22Rv1 (cell line): ENCODE data around the gene CIB4.

Experiments
- CTCF ChIP-seq: fragments of 450-650 bp; IDR thresholded peaks from 2 replicates; pipeline ENCODE4 v1.5.1; 2017; ENCODE audit warnings: mild to moderate bottlenecking
- ZFX ChIP-seq: fragments of 450-650 bp; IDR thresholded peaks from 2 replicates; pipeline ENCODE4 v1.6.1; 2017; ENCODE audit warnings: antibody characterized with exemption, borderline replicate concordance

- TF ChIP-seq CTCF: no peak
- TF ChIP-seq ZFX: no peak
Observed at GRCh38 chr2:26653207-26654060, 12.3 kb upstream of the CIB4 start.
